T-helper 17 cell (primary cell): ENCODE measurements around the gene C1orf21. TPM values are rescaled to one million over a fixed set of nuclear protein-coding genes. Genes with fewer than 3 reads are reported as not detected.

Source experiments
- ATAC-seq: fragments of 150-1000 bp; cut with Tn5 transposase; 2 replicates; pipeline ENCODE4 v1.10.0; 2021; ENCODE audit warnings: mild to moderate bottlenecking, moderate library complexity
- DNase-seq, 3 donors: peaks; one replicate each; pipeline versions ENCODE4 v3.0.0 to v3.0.0-alpha.2; 2020 to 2021
- H3K9me3 ChIP-seq: one replicate; pipeline ENCODE4 v1.7.0; 2013; ENCODE audit warnings: low read length, mild to moderate bottlenecking; ENCODE audit not compliant: control insufficient read depth, poor library complexity, severe bottlenecking
- H3K27ac Mint-ChIP-seq: one replicate; pipeline ENCODE4 v1.8.0; 2022; ENCODE audit warnings: mild to moderate bottlenecking, moderate library complexity, mixed read lengths
- H3K27me3 Mint-ChIP-seq: one replicate; pipeline ENCODE4 v1.8.0; 2022; ENCODE audit warnings: mixed read lengths
- H3K36me3 Mint-ChIP-seq: one replicate; pipeline ENCODE4 v1.8.0; 2022; ENCODE audit warnings: low read depth, mixed read lengths
- H3K4me1 Mint-ChIP-seq: one replicate; pipeline ENCODE4 v1.8.0; 2022; ENCODE audit warnings: mild to moderate bottlenecking, mixed read lengths
- H3K4me3 Mint-ChIP-seq: one replicate; pipeline ENCODE4 v1.8.0; 2022; ENCODE audit warnings: mild to moderate bottlenecking, moderate library complexity, mixed read lengths
- total RNA-seq, 4 donors: library from RNA in 2 of 4; stranded (reverse) in 2 of 4; gene quantifications; one replicate each; pipeline ENCODE4 v1.2.3 and lab custom pipeline; 2022 to 2026

C1orf21 gene
- total RNA-seq, 2 donors from 2014 or later: 0.78 to 1.1 TPM

GRCh38 chr1:184407816-184408510, 21.1 kb downstream of the C1orf21 start:
- Mint-ChIP-seq H3K27me3 (peaks cover 16% of the 10 kb centered on the region), H3K36me3 (no peaks in the 10 kb centered on the region), H3K27ac (no peak overlapping the region), H3K4me3 (no peak overlapping the region), H3K4me1 (no peaks in the 10 kb centered on the region)
- no peak for DNase-seq
- ATAC-seq: no peak
- no peaks in the 10 kb centered on the region for H3K9me3 ChIP-seq

GRCh38 chr1:184408580-184408979, 21.8 kb downstream of the C1orf21 start:
- Mint-ChIP-seq H3K4me3 (no peak overlapping the region), H3K27me3 (peaks cover 18% of the 10 kb centered on the region), H3K4me1 (no peaks in the 10 kb centered on the region), H3K36me3 (no peaks in the 10 kb centered on the region), H3K27ac (no peak overlapping the region)
- DNase-seq (no peak), ATAC-seq (no peak)
- H3K9me3 ChIP-seq: no peaks in the 10 kb centered on the region

GRCh38 chr1:184409011-184409410, 22.2 kb downstream of the C1orf21 start:
- no peaks in the 10 kb centered on the region for H3K9me3 ChIP-seq
- DNase-seq: no peak
- Mint-ChIP-seq H3K4me3 (no peak overlapping the region), H3K27me3 (peaks cover 22% of the 10 kb centered on the region), H3K4me1 (no peaks in the 10 kb centered on the region), H3K27ac (no peak overlapping the region), H3K36me3 (no peaks in the 10 kb centered on the region)
- no peak for ATAC-seq

- H3K4me3 Mint-ChIP-seq: no peak overlapping the region
- no peaks in the 10 kb centered on the region for H3K36me3 Mint-ChIP-seq
- H3K4me1 Mint-ChIP-seq: no peaks in the 10 kb centered on the region
- peaks cover 36% of the 10 kb centered on the region for H3K27me3 Mint-ChIP-seq
- DNase-seq: no peak
- H3K9me3 ChIP-seq: no peaks in the 10 kb centered on the region
- no peak overlapping the region for H3K27ac Mint-ChIP-seq
- no peak for ATAC-seq
Measured at GRCh38 chr1:184412472-184412871, 25.6 kb downstream of the C1orf21 start.

GRCh38 chr1:184416481-184416880, 29.7 kb downstream of the C1orf21 start:
- Mint-ChIP-seq H3K36me3 (no peaks in the 10 kb centered on the region), H3K4me1 (no peaks in the 10 kb centered on the region), H3K27ac (no peak overlapping the region), H3K4me3 (no peak overlapping the region), H3K27me3 (peaks cover 44% of the 10 kb centered on the region)
- ATAC-seq (no peak), DNase-seq (no peak)
- no peaks in the 10 kb centered on the region for H3K9me3 ChIP-seq

- Mint-ChIP-seq H3K36me3 (no peaks in the 10 kb centered on the region), H3K4me1 (no peaks in the 10 kb centered on the region), H3K27ac (no peak overlapping the region), H3K4me3 (no peak overlapping the region), H3K27me3 (peaks cover 47% of the 10 kb centered on the region)
- no peak for DNase-seq
- ATAC-seq: no peak
- no peaks in the 10 kb centered on the region for H3K9me3 ChIP-seq
Measured at GRCh38 chr1:184416946-184417345, 30.1 kb downstream of the C1orf21 start.

GRCh38 chr1:184417916-184418315, 31.1 kb downstream of the C1orf21 start:
- Mint-ChIP-seq H3K4me1 (no peaks in the 10 kb centered on the region), H3K4me3 (no peak overlapping the region), H3K27ac (no peak overlapping the region), H3K36me3 (no peaks in the 10 kb centered on the region), H3K27me3 (peaks cover 53% of the 10 kb centered on the region)
- ATAC-seq (no peak), DNase-seq (no peak)
- H3K9me3 ChIP-seq: no peaks in the 10 kb centered on the region

- no peaks in the 10 kb centered on the region for H3K36me3 Mint-ChIP-seq
- peaks cover 44% of the 10 kb centered on the region for H3K27me3 Mint-ChIP-seq
- no peak for DNase-seq
- no peak for ATAC-seq
- H3K27ac Mint-ChIP-seq: no peak overlapping the region
- H3K4me3 Mint-ChIP-seq: no peak overlapping the region
- no peaks in the 10 kb centered on the region for H3K4me1 Mint-ChIP-seq
- H3K9me3 ChIP-seq: no peaks in the 10 kb centered on the region
Measured at GRCh38 chr1:184418652-184419349, 32.0 kb downstream of the C1orf21 start.

- H3K9me3 ChIP-seq: no peaks in the 10 kb centered on the region
- Mint-ChIP-seq H3K4me3 (no peak overlapping the region), H3K36me3 (no peaks in the 10 kb centered on the region), H3K27me3 (peaks cover 44% of the 10 kb centered on the region), H3K4me1 (no peaks in the 10 kb centered on the region), H3K27ac (no peak overlapping the region)
- ATAC-seq: no peak
- DNase-seq: no peak
Measured at GRCh38 chr1:184419350-184420161, 32.7 kb downstream of the C1orf21 start.

- DNase-seq: no peak
- no peak overlapping the region for H3K27ac Mint-ChIP-seq
Measured at GRCh38 chr1:184422490-184423233, 35.8 kb downstream of the C1orf21 start.

GRCh38 chr1:184423649-184424048, 36.8 kb downstream of the C1orf21 start:
- H3K4me1 Mint-ChIP-seq: no peaks in the 10 kb centered on the region
- ATAC-seq (no peak), DNase-seq (no peak)
- no peak overlapping the region for H3K4me3 Mint-ChIP-seq
- H3K36me3 Mint-ChIP-seq: no peaks in the 10 kb centered on the region
- H3K27ac Mint-ChIP-seq: no peak overlapping the region
- no peaks in the 10 kb centered on the region for H3K9me3 ChIP-seq
- H3K27me3 Mint-ChIP-seq: peaks cover 58% of the 10 kb centered on the region

More at GRCh38 chr1:184422490-184423233, 35.8 kb downstream of the C1orf21 start:
- Mint-ChIP-seq H3K36me3 (no peaks in the 10 kb centered on the region), H3K4me1 (no peaks in the 10 kb centered on the region), H3K4me3 (no peak overlapping the region), H3K27me3 (peaks cover 51% of the 10 kb centered on the region)
- no peaks in the 10 kb centered on the region for H3K9me3 ChIP-seq
- ATAC-seq: no peak

GRCh38 chr1:184424157-184424556, 37.3 kb downstream of the C1orf21 start:
- Mint-ChIP-seq H3K27me3 (peaks cover 58% of the 10 kb centered on the region), H3K4me3 (no peak overlapping the region), H3K36me3 (no peaks in the 10 kb centered on the region), H3K4me1 (no peaks in the 10 kb centered on the region), H3K27ac (no peak overlapping the region)
- no peak for ATAC-seq
- H3K9me3 ChIP-seq: no peaks in the 10 kb centered on the region
- DNase-seq: no peak

- no peaks in the 10 kb centered on the region for H3K9me3 ChIP-seq
- DNase-seq (no peak), ATAC-seq (no peak)
- H3K27me3 Mint-ChIP-seq: peaks cover 53% of the 10 kb centered on the region
- H3K4me3 Mint-ChIP-seq: no peak overlapping the region
- H3K27ac Mint-ChIP-seq: no peak overlapping the region
- no peaks in the 10 kb centered on the region for H3K4me1 Mint-ChIP-seq
- no peaks in the 10 kb centered on the region for H3K36me3 Mint-ChIP-seq
Measured at GRCh38 chr1:184424945-184425344, 38.1 kb downstream of the C1orf21 start.
